Measurements from ENCODE around the gene ZCWPW1.
"Not testable (repeated sequence)": the region's sequence is repeated elsewhere in the genome, so short reads cannot be mapped to it uniquely, and the experiment has no call there.

The ZCWPW1 gene

DNA sequence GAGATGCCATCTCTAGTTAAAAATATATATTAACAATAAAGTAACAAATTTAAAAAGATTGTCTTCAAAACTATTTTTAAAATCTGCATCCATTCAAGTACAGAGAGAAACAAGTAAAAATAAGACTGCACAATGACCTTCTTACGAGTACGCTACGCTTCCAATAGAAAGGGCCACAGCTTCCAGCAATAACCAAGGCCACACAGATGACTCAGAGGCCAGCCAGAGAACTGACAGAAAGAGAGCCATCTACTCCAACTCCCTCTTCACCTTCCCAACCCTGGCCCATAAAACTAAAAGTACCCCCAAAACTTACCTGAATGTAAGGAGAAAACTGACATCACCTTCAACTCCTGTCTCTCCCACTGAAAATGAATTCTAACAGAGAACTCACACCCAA is 28.5 kb downstream of the ZCWPW1 start:
- no peak for DNase-seq (ENCODE audit: low spot score)

DNA sequence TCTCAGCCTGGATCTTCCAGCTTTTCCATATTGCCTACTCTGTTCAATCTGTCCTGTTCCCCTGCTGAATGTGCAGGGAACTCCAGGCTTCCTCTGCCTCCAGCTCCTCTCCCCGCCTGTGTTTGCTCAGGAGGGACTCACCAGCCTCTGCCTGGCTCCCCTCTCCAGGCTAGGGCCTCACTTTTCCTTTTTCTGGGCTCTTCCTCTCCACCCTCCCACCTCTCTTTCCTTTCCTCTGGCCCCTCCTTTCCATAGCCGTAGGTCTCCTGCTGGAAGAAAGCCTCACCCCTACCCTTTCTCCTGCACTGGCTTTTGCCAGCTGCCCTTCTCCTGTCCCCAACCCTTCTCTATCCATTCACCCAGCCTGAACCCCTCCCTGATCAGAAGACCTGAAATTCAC is 30.3 kb downstream of the ZCWPW1 start:
- DNase-seq (ENCODE audit: low spot score), result no peak

DNA sequence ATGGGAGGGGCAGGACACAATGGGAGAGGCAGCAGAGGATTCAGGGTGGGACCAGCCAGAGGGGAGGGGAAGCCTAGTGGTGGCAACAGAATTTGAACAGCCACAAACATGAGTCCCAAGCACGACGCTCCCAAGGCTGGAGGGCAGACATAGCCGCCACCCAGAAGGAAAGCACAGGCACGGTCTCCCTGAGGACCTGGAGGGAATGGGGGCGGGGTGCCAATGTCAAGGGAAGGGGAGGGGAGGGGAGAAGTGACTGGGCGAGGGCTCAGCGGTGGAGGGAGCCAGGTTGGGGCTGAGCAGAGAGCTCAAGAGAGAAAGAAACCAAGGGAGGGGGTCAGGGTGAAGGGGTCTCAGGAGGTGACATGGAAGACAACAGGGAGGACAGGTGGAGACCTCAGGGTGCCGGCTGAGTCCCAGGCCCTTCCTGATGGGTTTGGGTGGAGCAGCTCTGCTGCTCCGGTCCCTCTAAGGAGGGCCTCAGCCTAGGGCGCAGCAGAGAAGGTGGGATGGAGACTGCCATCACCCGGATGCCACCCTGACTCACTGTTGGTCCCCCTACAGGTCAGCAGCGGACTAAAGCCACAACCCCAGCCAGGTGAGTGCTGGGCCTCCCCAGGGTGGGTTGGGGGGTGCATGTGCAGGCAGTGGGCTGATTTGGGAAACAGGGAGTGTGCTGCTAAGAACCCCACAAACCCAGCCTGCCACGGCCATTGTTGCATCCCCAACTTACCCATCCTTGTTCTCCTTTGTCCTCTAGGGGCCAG is 31.0 kb downstream of the ZCWPW1 start:
- no peak for DNase-seq (ENCODE audit: low spot score)

DNA sequence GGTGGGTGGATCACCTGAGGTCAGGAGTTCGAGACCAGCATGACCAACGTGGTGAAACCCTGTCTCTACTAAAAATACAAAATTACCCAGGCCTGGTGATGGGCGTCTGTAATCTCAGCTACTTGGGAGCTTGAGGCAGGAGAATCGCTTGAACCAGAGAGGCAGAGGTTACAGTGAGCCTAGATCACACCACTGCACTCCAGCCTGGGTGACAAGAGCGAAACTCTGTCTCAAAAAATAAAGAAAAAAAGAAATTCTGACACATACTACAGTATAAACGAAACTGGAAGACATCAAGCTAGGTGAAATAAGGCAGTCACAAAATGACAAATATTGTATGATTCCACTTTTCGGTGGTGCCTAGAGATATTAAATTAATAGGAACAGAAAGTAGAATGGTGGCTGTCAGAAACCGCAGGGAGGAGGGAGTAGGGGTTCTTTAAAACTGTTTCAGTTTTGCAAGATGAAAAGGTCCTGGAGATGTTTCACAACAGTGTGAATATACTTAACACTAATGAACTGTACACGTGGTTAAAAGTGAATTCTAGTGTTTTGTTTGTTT is 32.0 kb downstream of the ZCWPW1 start:
- no peak for DNase-seq (ENCODE audit: low spot score)

DNA sequence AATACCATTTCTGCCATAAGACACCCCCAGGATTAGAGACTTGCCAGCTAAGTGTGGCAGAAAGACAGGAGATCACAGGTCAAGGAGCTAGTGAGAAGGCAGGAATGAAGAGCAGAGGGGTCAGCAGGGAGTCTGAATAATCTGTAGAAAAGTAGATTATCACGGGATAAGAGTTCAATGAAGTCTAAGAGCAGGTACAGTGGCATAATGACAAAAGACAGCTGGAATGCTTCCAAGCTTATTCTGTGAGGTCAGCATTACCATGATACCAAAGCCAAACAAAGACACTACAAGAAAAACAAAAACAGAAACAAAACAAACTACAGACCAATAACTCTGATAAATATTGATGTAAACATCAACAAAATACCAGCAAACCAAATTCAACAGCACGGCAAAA is 34.4 kb downstream of the ZCWPW1 start:
- no peak for DNase-seq (ENCODE audit: low spot score)

DNA sequence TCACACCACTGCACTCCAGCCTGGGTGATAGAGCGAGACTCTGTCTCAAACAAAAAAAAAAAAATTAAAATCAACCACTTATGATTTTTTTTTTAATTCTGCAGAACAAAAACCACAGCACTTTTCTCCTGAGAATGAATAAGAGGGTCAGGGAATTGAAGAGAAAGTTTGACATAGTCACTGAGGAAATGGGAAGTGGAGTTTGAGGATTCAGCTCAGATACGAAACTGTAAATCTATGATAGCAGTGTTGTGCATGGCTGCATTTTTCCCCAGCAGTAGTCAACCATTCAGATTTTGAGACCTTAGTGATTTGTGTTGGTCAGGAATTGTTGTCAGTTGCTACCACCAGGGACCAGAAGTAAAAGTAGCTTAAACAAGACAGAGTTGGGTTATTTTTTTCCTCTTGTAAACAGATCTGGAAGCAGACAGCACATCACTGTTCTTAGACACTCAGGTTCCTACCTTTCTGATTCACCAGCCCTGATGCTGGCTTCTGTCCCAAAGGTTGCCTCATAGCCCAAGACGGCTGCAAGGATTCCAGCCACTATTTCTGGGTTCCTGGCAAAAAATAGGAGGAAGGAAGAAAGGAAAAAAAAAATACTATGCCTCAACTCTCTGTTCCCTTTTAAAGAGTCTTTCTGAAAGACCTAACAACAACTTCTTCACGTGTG is 35.1 kb downstream of the ZCWPW1 start:
- no peak for DNase-seq (ENCODE audit: low spot score)

DNA sequence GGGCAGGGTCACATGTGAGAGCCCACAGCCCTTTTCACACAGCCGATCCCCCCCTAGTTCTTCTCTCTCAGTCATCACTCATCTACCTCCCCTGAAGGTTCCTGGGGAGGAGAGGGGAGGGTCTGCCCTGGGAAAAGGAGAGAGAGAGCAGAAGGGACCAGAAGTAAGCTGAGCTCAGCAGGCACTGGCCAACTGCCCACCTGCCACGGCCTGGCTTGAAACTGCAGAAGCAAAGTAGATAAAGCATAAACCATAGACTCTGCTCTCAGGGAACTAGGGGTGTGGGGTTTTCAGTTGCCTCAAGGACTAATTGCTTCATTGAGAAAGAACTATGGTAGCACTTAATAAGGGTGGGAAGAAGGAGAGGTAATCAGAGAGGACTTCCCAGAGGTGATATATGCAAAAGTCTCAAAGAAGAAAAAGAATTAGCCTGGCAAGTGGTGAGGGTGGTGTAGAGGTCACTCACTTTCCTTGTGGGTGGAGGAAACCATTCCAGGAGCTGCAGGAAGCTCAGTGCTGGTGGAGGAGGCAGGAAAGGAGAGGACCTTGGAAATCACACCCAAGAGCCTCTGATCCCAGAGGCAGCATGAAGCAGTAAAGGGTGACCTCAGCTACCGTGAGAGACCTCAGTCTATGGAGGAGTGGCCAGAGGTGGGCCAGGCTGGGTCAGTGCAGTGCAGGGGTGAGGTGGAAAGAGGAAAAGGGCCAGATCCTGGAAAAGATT is 38.1 kb downstream of the ZCWPW1 start:
- no peak for DNase-seq (ENCODE audit: low spot score)

DNA sequence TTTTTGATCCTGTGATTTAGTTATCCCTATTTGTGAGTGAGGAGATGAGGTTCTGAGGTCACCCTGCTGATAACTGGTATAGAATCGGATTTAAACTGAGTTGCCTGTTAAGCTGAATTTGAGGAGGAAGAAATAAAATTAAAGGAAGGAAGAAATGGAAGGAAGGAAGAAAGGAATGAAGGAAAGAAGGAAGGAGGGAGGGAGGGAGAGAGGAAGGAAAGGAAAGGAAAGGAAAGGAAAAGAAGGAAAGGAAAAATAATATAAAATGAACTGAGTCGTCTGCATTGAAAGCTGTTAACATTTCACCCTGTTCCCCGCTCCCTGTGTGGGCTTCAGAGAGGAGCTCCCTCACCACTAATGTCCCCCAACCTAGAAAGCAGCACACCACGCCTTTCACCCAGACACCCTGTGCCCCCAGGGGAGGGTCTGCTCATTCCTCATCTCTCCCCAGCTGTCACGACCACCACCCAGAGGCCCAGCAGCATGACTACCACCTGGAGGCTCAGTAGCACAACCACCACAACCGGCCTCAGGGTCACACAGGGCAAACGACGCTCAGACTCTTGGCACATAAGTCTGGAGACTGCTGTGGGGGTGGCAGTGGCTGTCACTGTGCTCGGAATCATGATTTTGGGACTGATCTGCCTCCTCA is 38.9 kb downstream of the ZCWPW1 start:
- no peak for DNase-seq (ENCODE audit: low spot score)

DNA sequence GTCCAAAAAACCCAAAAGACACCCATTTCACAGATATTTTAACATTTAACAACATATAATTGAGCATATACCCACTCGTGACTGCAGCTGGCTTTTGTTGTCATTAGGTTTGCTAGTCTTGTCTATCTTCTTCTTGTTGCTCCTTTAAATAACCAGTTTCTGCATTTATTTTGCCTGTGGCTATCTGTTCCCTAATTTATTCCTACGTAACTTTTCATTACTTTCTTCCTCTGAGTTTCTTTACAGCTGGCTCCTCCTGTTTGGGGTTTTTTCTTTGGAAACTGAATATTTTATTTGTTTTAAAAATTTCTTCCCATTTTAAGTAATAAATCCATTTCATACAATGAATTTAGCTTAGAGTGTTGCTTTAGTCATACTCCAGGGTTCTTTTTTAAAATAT is 40.8 kb downstream of the ZCWPW1 start:
- no peak for DNase-seq (ENCODE audit: low spot score)

DNA sequence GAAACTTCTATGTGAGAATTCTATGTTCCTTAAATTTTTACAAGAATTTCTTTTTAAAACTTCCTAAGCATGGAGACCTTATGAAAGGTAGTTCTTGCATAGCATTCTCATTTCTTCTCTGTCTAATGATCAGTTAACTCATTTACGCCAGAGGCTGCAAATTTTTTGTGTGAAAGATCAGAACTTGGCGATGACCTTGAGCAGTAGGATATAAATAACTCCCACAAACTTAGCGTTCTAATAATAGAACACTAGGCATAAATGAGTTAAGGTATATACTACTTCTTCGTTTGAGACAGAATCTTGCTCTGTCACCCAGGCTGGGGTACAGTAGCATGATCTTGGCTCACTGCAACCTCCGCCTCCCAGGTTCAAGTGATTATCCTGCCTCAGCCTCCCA is 41.6 kb downstream of the ZCWPW1 start:
- no peak for DNase-seq (ENCODE audit: low spot score)

DNA sequence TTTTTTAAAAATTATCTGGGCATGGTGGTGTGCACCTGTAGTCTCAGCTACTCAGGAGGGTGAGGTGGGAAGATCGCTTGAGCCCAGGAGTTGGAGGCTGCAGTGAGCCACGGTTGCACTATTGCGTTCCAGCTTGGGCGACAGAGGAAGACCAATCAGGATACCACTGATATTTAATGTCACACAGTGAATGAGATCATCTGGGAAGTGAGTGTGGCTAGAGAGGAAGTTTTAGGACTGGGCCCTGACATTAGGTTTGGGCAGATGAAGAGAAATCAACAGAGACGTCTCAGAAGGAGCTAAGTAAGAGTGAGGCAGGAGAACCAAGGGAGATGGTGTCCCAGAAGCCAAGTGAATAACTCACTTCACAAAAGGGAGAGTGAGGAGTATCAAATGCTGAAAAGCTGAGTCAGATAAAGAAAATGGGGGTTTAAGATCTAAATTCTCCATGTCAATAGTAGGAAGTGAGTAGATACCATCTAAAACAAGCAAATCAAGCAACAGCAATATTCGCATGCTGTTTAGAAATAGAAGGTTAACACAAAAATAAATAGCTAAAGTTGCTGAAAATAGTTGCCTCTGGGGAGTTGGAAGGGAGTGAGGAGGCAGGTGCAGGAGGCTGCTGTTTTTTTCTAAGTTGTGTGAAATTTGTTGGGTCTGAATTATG is 43.7 kb downstream of the ZCWPW1 start:
- no peak for DNase-seq (ENCODE audit: low spot score)

DNA sequence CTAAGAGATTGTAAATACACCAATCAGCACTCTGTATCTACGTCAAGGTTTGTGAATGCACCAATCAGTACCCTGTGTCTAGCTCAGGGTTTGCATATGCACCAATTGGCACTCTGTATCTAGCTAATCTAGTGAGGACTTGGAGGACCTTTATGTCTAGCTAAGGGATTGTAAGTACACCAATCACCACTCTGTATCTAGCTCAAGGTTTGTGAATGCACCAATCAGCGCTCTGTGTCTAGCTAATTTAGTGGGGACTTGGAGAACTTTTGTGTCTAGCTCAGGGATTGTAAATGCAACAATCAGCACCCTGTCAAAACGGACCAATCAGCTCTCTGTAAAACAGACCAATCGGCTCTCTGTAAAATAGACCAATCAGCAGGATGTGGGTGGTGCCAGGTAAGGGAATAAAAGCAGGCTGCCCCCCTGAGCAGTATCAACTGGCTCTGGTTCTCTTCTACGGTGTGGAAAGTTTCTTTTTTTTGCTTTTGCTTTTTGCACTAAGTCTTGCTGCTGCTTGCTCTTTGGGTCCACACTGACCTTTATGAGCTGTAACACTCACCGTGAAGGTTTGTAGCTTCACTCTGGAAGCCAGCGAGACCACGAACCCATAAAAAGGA is 46.2 kb downstream of the ZCWPW1 start:
- not testable (repeated sequence) for DNase-seq (ENCODE audit: low spot score)

DNA sequence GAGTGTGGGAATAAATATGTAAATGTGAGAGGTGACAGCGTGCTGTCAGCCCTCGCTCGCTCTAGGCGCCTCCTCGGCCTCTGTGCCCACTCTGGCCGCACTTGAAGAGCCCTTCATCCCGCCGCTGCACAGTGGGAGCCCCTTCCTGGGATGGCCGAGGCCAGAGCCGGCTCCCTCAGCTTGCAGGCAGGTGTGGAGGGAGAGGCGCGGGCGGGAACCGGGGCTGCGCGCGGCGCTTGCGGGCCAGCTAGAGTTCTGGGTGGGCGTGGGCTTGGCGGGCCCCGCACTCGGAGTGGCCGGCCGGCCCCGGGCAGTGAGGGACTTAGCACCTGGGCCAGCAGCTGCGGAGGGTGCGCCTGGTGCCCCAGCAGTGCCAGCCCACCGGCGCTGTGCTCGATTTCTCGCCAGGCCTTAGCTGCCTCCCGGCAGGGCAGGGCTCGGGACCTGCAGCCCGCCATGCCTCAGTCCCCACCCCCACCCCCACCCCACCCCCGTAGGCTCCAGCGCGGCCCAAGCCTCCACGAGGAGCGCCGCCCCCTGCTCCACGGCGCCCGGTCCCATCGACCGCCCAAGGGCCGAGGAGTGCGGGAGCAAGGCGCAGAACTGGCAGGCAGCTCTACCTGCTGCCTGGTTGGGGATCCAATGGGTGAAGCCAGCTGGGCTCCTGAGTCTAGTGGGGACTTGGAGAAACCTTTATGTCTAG is 46.8 kb downstream of the ZCWPW1 start:
- DNase-seq (ENCODE audit: low spot score), result not testable (repeated sequence)

DNA sequence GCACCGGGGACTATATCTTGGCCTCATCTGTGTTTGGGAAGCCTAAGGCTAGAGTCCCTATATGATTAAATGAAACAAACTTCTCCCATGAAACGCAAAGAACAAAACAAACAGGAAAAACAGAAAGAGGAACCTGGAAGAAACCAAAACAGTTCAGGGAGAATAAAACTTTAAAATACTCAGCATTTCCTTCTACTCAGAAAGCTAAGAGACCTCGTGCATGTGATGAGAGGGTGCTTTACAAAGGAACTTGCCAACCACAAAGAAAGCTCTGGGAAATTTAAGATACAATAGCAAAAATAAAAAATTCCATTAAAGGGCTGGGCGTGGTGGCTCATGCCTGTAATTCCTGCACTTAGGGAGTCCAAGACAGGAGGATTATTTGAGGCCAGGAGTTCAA is 48.3 kb downstream of the ZCWPW1 start:
- no peak for DNase-seq (ENCODE audit: low spot score)

DNA sequence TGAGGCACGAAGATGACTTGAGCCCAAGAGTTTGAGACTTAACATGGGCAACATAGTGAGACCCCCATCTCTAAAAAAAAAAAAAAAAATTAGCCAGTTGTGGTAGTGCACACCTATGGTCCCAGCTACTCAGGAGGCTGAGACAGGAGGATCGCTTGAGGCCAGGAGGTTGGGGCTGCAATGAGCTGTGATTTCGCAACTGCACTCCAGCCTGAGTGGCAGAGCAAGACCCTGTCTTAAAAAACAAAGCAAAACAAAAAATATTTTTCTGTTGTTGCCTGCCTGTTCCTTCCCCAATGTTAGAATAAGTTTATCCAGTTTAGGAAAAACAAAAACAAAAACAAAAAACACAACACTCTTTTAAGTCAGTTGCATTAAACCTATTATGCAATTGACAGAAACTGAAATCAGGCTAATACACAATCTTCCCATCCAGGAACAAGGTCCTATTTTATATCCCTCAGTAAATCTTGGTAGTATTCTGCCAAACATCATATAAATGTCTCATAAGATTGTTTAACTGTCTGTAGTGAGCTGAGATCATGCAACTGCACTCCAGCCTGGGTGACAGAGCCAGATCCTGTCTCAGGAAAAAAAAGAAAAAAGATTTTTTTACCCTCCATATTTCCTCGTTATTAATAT is 50.3 kb downstream of the ZCWPW1 start:
- no peak for DNase-seq (ENCODE audit: low spot score)

DNA sequence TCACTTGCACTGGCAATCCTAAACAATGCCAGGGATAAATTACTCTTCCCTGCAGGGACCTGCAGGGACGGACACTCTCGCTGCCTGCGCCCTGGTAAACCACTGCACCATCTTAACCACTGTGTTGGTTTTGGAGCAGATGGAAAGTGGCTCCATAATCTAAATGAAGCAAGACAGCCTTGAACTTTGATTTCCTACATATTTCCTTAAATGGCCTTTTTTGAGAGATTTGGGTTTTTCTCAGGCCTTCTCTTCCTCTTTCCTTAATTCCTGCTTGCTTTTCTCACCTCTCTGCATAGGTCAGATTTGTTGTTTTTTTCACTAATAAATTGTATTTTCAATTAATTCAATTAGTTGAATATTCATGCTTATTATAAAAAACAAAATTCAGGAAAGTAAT is 52.4 kb downstream of the ZCWPW1 start:
- no peak for DNase-seq (ENCODE audit: low spot score)

DNA sequence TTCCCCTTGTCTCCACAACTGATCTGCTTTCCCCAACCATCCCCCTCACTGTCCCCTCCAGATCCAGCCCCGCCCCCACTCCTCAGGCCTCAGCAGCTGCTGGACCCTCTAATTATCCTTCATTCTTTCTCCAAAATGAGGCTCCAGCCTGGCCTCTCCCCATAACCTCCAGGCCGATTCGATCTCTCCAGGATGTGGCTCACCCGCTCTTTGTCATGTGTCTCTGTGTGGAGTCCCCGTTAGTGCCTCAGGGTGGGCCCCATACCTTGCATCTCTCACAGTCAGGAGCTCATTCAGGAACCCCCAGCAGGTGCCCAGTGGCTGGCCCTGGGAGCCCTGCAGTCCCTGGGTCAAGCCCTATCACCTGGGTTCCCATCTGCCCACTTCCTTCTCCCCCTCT is 53.9 kb downstream of the ZCWPW1 start:
- no peak for DNase-seq (ENCODE audit: low spot score)

DNA sequence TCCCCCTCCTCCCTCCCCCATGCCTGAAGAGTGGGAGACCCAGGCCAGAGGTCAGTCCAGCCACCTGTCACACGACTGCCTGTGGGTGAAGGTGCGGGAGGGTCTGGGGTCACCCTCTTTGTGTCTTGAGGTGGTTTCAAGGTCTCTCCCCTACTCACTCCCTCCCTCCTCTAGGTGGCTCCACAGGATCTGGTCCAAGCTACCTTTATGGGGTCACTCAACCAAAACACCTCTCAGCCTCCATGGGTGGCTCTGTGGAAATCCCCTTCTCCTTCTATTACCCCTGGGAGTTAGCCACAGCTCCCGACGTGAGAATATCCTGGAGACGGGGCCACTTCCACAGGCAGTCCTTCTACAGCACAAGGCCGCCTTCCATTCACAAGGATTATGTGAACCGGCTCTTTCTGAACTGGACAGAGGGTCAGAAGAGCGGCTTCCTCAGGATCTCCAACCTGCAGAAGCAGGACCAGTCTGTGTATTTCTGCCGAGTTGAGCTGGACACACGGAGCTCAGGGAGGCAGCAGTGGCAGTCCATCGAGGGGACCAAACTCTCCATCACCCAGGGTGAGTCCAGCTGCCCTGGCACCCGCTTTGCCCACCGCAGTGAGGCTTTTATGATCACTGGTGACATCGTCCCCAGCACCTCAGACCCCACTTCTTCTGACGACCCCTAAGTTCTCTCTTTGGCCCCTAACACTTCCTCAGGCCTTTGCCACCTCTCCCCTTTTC is 54.5 kb downstream of the ZCWPW1 start:
- not testable (repeated sequence) for DNase-seq (ENCODE audit: low spot score)

DNA sequence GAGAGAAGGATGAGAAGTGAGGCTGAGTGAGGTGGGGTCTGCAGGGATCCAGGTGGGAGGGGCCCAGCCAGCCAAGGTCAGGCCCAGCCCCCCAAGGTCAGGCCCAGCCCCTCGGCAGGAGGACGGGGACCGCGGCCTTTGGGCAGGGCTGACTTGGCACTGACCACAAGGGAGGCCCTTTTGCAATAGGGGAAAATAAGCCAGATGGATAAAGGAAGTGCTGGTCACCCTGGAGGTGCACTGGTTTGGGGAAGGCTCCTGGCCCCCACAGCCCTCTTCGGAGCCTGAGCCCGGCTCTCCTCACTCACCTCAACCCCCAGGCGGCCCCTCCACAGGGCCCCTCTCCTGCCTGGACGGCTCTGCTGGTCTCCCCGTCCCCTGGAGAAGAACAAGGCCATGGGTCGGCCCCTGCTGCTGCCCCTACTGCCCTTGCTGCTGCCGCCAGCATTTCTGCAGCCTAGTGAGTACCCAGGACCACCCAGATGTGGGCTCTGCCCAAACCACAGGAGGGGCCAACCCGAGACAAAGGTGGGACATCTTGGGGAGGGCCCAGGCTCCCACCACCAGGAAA is 55.2 kb downstream of the ZCWPW1 start, which contains the start of gene PILRA:
TSS of gene PILRA (plus strand) at position 227 of the 571 bp plus-strand sequence. CDS start at position 397, 170 bp downstream.
- no peak for DNase-seq (ENCODE audit: low spot score)

Measured in COLO829 (cell line).